NCI-H1105 treated with DMSO at 0.1 percent for 48 hours (cell line): ENCODE results near the gene PLA2R1.

Source experiments
- DNase-seq: peaks from one replicate; lab custom pipeline; 2025; lab: John Stamatoyannopoulos, UW

The PLA2R1 gene

GRCh38 chr2:159895258-159896065 lies 167.0 kb downstream of the PLA2R1 start:
- no peak for DNase-seq

- DNase-seq = no peak
Observed at GRCh38 chr2:159894145-159894838, 168.1 kb downstream of the PLA2R1 start.

DNA sequence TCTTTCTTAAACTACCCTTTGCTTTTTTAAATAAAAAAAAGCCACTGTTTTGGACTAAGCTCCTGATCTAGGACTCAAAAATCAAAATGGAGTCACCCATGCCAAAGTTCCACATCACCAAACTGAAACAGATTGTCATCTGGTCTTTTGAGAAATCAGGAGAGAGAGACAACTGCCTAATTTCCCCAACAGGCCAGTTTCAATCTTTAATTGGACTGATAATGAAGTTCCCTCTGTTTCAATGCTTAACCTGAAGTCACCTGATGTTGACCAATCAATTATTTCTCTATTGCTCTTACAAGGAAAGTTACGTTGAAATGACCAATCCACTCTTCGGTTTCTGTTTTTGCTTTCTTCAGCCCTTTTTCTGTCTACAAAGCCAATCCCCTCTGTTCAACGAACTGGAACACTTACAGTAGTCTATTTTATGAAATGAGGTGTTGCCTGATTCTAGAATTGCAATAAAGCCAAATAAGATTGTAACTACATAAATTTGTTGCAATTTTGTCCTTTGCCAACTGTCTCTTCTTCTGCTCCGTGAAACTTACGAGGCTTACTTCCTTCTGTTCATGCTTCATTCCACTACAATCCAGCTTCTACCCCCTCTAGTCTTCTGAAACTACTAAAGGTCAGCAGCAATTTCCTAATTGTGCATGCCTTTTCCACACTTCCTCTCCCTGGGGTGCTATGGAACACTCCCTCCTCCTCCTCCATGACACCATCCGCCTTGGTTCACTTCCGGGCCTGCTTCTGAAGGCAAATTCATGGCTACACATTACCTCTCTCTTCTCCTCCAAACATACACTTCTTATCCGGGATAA lies 169.2 kb downstream of the PLA2R1 start:
- DNase-seq = no peak

DNA sequence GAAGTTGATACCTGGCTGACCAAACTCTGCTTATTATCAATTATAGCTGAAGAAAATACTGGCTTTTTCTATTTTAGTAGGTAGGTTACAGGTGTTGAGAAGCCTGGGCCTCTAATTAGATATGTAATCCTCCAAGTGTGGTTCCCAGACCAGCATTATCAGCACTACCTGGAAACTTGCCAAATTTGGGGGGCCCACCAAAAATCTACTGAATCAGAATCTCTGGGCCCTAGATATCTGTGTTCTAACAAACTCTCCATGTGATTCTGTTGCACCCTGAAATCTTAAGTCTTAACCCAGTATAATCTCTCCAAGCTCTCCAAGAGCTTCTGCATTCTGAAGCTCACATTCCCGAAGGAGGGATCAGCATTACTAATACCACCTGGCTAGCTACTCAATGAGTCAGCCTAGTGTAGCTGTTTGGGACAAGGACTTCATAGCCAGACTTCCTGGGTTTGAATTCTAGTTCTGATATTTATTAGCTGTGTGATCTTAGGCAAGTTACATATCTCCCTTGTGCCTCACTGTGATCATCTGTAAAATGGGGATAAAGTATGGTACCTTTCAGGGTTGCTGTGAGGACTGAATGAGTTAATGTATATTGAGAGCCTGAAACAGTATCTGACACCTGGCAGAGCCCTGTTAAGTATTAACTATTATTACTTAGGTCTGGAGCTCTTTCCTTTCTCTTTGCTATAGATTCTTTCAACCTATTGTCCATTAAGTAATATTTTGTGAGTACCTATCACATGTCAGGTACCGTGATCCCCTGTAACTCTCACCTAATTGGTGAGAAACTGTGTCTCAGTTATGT lies 170.3 kb downstream of the PLA2R1 start:
- DNase-seq = no peak

- no peak for DNase-seq
Observed at GRCh38 chr2:159891267-159891588, 171.2 kb downstream of the PLA2R1 start.

DNA sequence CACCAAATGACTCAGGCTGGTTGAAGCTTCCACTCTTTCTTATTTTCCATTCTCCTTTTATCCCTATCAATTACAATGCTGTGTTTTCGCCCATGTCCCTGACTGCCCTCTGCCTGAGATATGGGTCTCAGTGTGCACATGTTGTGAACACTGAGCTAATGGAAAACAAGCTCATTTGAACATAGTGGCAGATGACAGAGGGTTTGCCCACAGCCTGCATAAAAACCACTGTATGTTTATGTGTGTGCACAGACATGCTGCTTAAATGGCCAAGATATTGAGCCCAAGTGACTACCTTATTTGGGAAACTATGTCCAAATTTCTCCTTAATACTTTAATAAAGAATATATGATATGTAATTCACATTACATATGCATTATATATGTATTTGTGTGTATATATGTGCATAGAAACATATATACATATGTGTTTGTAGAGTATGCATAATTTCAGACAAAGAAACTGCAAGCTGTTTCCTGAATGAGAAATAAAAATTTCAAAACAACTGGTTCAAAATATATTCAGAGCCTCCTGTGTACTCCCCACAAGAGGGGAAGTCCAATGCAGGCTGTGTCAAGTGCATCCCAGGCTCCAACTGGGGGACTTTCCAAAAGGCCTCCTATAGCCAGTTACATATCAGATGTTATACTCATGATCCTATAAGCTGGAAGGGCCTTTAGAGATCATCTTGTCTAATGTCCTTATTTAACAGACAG lies 171.7 kb downstream of the PLA2R1 start:
- no peak for DNase-seq

DNA sequence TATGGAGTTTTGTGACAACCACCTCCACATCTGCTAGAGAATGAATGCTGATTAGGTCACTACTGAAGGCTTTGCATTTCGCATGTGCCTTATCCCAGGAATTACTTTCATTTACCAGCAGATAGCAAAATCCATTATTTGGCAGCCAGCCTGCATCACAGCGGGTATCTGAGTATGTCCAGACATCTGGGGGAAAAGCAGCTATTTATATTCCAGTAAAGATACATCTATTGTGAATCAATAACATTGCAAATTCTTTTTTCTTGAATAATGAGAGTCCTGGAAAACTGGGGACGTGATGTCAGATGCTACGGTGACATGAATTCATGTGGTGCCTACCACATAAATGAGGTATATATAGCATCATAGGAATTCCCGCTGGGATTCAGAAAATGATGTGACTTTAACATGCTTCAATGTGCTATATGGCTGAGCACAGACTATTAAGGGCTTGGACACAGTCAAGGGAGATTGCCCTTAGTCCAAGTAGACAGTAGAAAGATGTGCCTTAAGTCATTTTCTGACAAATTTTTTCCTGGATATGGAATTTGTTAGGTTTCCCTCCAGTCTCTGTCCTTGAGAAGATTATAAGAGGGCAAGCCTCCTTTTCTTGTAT lies 180.2 kb downstream of the PLA2R1 start:
- DNase-seq = no peak
